Common myeloid progenitor, CD34-positive (primary cell): ENCODE measurements around the gene TRAIP.

Source experiments
- CTCF ChIA-PET: fragments of 350-600 bp; sonication (Branson Sonifier 250); formaldehyde crosslinking; loops from one replicate; lab custom pipeline; 2021; ENCODE audit warnings: antibody characterized with exemption; lab: Charles Lee
- POLR2A ChIA-PET: fragments of 350-600 bp; sonication (Branson Sonifier 250); formaldehyde crosslinking; loops from one replicate; lab custom pipeline; 2021; ENCODE audit warnings: antibody characterized with exemption; lab: Charles Lee
- DNase-seq, 3 donors: peaks; one replicate each; pipeline versions ENCODE4 v3.0.0 to v3.0.0-alpha.2; 2013
- H3K27ac ChIP-seq, 2 experiments: 1 replicate in 1 of 2; 2 replicates in 1 of 2; pipeline ENCODE4 v1.7.0; 2013; ENCODE audit warnings: inconsistent platforms in 2 of 2, low read length in 2 of 2, mild to moderate bottlenecking in 2 of 2, low read depth in 1 of 2, moderate library complexity in 1 of 2; ENCODE audit not compliant: severe bottlenecking in 2 of 2, insufficient read depth in 1 of 2, poor library complexity in 1 of 2
- H3K27me3 ChIP-seq, 5 experiments: replicated peaks in 2 of 5; 1 replicate in 3 of 5; 2 replicates in 2 of 5; pipeline versions ENCODE4 v1.6.1 to v1.7.0; 2013; ENCODE audit warnings: low read length in 4 of 5, mild to moderate bottlenecking in 2 of 5, moderate library complexity in 2 of 5, inconsistent platforms in 1 of 5; ENCODE audit not compliant: insufficient read depth in 5 of 5, control insufficient read depth in 4 of 5
- H3K36me3 ChIP-seq, 4 experiments: 1 replicate in 2 of 4; 2 replicates in 2 of 4; pipeline versions ENCODE4 v1.6.1 to v1.7.0; 2013; ENCODE audit warnings: low read length in 3 of 4, control low read depth in 1 of 4, mild to moderate bottlenecking in 1 of 4; ENCODE audit not compliant: control insufficient read depth in 4 of 4, insufficient read depth in 4 of 4
- H3K4me1 ChIP-seq, 4 experiments: 1 replicate in 3 of 4; 2 replicates in 1 of 4; pipeline versions ENCODE4 v1.6.1 to v1.7.1; 2013; ENCODE audit warnings: low read length in 3 of 4, mild to moderate bottlenecking in 3 of 4, control low read depth in 1 of 4, inconsistent platforms in 1 of 4, moderate library complexity in 1 of 4; ENCODE audit not compliant: control insufficient read depth in 4 of 4, insufficient read depth in 4 of 4; ENCODE audit errors: control extremely low read depth in 1 of 4
- H3K4me3 ChIP-seq, 7 experiments: 1 replicate in 4 of 7; 2 replicates in 3 of 7; pipeline versions ENCODE4 v1.5.1 to v1.7.0; 2013; ENCODE audit warnings: mild to moderate bottlenecking in 7 of 7, low read length in 6 of 7, moderate library complexity in 6 of 7, inconsistent platforms in 2 of 7, low read depth in 2 of 7, control low read depth in 1 of 7; ENCODE audit not compliant: insufficient read depth in 4 of 7, control insufficient read depth in 1 of 7; ENCODE audit errors: extremely low read depth in 1 of 7
- H3K9me3 ChIP-seq, 5 experiments: 1 replicate in 4 of 5; 2 replicates in 1 of 5; pipeline versions ENCODE4 v1.6.1 to v1.7.1; 2013; ENCODE audit warnings: low read length in 4 of 5, mild to moderate bottlenecking in 2 of 5, inconsistent platforms in 1 of 5, low read depth in 1 of 5, moderate library complexity in 1 of 5; ENCODE audit not compliant: control insufficient read depth in 4 of 5, insufficient read depth in 2 of 5; ENCODE audit errors: control extremely low read depth in 1 of 5
- WGBS: methylation state at CpG from one replicate; pipeline ENCODE4 v1.1.5; 2013; ENCODE audit not compliant: insufficient coverage; 5-methylcytosine and 5-hydroxymethylcytosine counted together

TRAIP gene

GRCh38 chr3:49806850-49807249 lies 49.5 kb downstream of the TRAIP start:
- Histone ChIP-seq H3K36me3 (peaks cover 0 to 65% (median 31%) of the 10 kb centered on the region in 4 experiments), H3K27me3 (no peaks in the 10 kb centered on the region), H3K9me3 (no peaks in the 10 kb centered on the region), H3K4me3 (peak overlapping the region in 3 of 7 experiments; percentile 48 to 57 (median 52)), H3K27ac (peak overlapping the region; percentile 84 to 92), H3K4me1 (peaks cover 10 to 87% (median 85%) of the 10 kb centered on the region in 4 experiments)
- POLR2A ChIA-PET = interaction anchor here (1.3 to 7.4 kb wide), 3 partner anchors 21 to 33 kb away, joined by 3 to 111 read pairs (median 3); no protein-coding TSS in a partner anchor
- CTCF ChIA-PET = interaction anchor here (1.4 to 31.1 kb wide), 4 partner anchors 10 to 103 kb away, joined by 3 to 807 read pairs (median 19); no protein-coding TSS in a partner anchor
- 0% methylated on average over 2 of the region's 2 CpGs for WGBS
- peak in 1 of 3 donors; percentile 49 for DNase-seq

DNA sequence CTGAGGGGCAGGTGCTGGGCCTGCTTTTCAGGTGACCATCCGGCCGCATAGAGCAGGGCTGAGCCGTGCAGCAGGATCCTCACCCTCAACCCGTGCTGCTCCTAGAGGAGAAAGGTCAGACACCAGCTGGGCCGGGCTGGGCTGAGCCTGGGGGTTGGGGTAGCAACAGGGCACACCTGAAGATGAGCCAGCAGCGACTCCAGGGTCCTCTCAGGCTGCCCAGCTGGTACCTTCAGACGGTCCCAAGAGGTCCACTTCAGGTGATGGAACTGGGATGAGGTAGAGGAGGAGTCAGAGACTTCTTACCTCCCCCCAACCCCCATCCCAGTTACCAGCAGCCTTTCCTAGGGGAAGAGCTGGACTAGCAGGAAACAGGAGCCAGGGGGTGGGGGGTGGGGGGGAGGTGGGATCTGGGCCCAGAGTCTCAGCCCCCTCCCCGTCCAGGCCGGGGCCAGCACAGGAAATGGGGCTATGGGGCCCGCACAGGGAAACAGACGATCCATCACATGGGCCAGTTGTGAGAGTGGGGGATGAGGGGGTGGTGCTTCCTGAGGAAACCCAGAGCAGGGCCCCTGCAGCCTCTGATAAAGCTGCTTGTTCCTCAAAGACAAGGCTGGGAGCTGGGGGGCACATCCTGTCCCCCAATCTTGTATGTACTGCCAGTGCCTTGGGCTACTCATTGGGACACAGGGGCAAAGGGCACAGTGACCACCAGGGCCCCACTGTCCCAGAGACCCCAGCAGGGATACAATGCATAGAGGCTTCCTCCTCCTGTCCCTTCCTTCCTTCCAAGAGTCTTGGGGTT lies 50.3 kb downstream of the TRAIP start:
- Histone ChIP-seq H3K36me3 (peaks cover 0 to 58% (median 27%) of the 10 kb centered on the region in 4 experiments), H3K4me1 (peaks cover 10 to 81% (median 78%) of the 10 kb centered on the region in 4 experiments), H3K27me3 (no peaks in the 10 kb centered on the region), H3K27ac (peak overlapping the region; percentile 92 to 96), H3K9me3 (no peaks in the 10 kb centered on the region), H3K4me3 (peak overlapping the region in 6 of 7 experiments; percentile 35 to 95 (median 88))
- WGBS = 3% methylated on average over 8 of the region's 11 CpGs
- CTCF ChIA-PET = interaction anchor here (1.2 to 31.1 kb wide), 7 partner anchors 11 to 104 kb away, joined by 3 to 807 read pairs (median 8); no protein-coding TSS in a partner anchor
- POLR2A ChIA-PET = interaction anchor here (0.5 to 7.4 kb wide), 7 partner anchors 8 to 458 kb away, joined by 3 to 111 read pairs (median 3); partner anchors contain the start of gene UBA7
- peak; percentile 91 to 98 (median 97) for DNase-seq

DNA sequence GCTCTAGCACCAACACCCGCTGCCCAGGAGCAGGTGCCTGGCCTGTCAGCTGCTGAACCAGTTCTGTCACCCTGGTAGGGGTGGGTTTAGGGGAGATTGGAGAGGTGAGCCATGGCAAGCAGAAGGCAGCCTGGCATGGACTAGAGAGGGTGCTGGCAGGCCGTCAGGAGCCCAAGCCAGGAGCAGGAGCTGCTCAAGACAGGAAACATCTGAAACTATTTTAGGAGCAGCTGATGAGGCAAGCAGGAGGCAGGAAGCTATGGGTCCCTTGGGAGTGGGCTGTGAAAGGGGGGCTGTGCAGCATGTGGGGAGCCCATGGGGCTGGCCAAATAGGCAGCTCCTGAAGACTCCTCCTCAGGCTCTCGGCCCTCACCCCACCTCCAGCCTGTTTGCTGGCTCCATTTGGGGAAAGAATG lies 51.0 kb downstream of the TRAIP start:
- Histone ChIP-seq H3K4me3 (peak overlapping the region in 6 of 7 experiments; percentile 35 to 95 (median 88)), H3K36me3 (peaks cover 0 to 50% (median 20%) of the 10 kb centered on the region in 4 experiments), H3K27ac (peak overlapping the region; percentile 92 to 96), H3K27me3 (no peaks in the 10 kb centered on the region), H3K4me1 (peaks cover 10 to 74% (median 71%) of the 10 kb centered on the region in 4 experiments), H3K9me3 (no peaks in the 10 kb centered on the region)
- DNase-seq = peak; percentile 54 to 86 (median 80)
- CTCF ChIA-PET = interaction anchor here (1.2 to 31.1 kb wide), 6 partner anchors 7 to 104 kb away, joined by 4 to 807 read pairs (median 18); partner anchors contain the start of gene UBA7
- 0% methylated on average over 1 of the region's 3 CpGs for WGBS
- POLR2A ChIA-PET = interaction anchor here (1.0 to 7.4 kb wide), 4 partner anchors 8 to 34 kb away, joined by 3 to 111 read pairs (median 12); partner anchors contain the start of gene UBA7

DNA sequence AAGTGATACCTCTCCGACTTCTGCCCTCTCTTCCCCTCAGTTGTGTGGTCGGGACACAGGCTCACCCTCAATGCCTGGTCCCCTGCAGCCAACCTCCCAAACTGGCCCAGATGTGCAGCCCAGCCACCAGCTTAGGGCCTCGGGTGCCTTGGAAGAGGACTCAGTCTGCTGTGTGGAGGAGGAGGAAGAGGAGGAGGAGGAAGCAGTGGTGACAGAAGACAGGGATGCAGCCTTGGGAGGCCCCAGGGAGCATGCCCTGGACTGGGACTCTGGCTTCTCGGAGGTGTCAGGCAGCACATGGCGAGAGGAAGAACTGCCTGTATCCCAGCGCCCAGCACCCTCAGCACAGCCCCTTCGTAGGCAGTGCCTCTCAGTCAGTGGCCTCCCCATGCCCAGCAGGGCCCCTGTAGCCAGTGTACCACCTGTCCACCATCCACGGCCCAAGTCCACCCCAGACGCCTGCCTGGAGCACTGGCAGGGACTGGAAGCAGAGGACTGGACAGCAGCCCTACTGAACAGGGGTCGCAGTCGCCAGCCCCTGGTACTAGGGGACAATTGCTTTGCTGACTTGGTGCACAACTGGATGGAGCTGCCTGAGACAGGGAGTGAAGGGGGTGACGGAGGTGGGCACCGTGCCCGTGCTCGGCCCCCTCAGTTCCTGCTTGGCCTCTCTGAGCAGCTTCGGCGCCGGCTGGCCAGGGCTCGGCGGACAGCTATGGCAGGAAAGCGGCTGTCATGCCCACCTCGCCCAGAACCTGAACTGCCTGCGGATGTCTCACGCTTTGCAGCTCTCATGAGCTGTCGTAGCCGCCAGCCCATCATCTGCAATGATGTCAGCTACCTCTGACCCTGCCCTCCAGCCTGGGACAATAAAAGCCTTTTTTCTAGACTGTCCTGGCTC lies 52.0 kb downstream of the TRAIP start:
- WGBS = 8% methylated on average over 23 of the region's 26 CpGs
- ChIA-PET CTCF (interaction anchor here (0.8 to 31.1 kb wide), 9 partner anchors 8 to 103 kb away, joined by 3 to 807 read pairs (median 8); partner anchors contain the start of genes MST1R and UBA7), POLR2A (interaction anchor here (1.0 to 7.4 kb wide), 5 partner anchors 9 to 136 kb away, joined by 3 to 111 read pairs (median 11); partner anchors contain the start of genes IP6K1, RBM6 and UBA7)
- Histone ChIP-seq H3K36me3 (peaks cover 0 to 41% (median 10%) of the 10 kb centered on the region in 4 experiments), H3K27me3 (no peaks in the 10 kb centered on the region), H3K9me3 (no peaks in the 10 kb centered on the region), H3K27ac (peak overlapping the region; percentile 54 to 92), H3K4me3 (peak overlapping the region; percentile 72 to 95 (median 86)), H3K4me1 (peaks cover 10 to 64% (median 61%) of the 10 kb centered on the region in 4 experiments)
- DNase-seq = no peak

DNA sequence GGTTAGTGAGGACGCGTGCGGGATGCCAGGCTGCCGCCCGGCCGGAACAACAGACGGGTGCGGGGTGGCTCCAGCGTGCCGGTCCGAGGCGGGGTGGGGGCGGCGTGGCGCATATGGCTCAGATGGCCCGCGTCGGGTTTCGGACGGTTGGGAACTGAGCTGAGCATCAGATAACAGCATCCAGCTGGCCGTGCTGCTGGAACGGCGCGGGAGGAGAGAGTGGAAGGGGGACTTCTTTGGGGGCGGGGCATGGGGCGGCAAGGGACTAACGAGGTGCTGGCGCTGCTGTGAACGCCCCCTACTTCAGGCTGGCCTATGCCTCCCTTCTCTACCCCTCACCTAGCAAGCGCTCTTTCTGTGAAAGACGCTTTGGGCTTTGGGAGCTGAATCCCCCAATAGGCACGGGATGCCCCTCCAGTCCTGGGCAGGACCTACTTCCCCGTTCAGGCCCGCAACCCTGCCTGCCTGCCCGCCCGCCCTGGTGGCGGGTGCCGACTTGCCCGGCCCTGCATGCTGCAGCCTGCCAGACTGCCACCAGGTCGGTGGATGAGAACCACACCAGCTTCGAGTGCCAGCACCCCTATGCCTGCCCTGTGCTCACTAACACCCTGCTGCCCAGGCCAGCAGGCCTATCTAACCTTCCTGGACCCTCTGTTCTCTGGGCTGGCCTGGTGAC lies 52.8 kb downstream of the TRAIP start:
- no peaks in the 10 kb centered on the region for H3K9me3 ChIP-seq
- H3K27me3 ChIP-seq = no peaks in the 10 kb centered on the region
- peaks cover 9 to 56% (median 53%) of the 10 kb centered on the region in 4 experiments for H3K4me1 ChIP-seq
- peaks cover 0 to 33% (median 6%) of the 10 kb centered on the region in 4 experiments for H3K36me3 ChIP-seq
- CTCF ChIA-PET = interaction anchor here (0.8 to 31.1 kb wide), 13 partner anchors 9 to 102 kb away, joined by 3 to 807 read pairs (median 9); partner anchors contain the start of genes AMIGO3, IP6K1, MST1R and UBA7
- peak overlapping the region; percentile 72 to 95 (median 86) for H3K4me3 ChIP-seq
- H3K27ac ChIP-seq = peak overlapping the region; percentile 68 to 92
- under 1% methylated on average over 27 of the region's 41 CpGs for WGBS
- POLR2A ChIA-PET = interaction anchor here (1.2 to 7.4 kb wide), 9 partner anchors 10 to 137 kb away, joined by 3 to 111 read pairs (median 5); partner anchors contain the start of genes IP6K1, RBM6 and UBA7
- DNase-seq = peak; percentile 62 to 86 (median 79)
